Lower leg skin (tissue), 4 donors: ENCODE data around the gene DLG2. TPM values are rescaled to one million over a fixed set of nuclear protein-coding genes. Genes with fewer than 3 reads are reported as not detected.

ENCODE experiments used
- DNase-seq, 2 donors: peaks; one replicate each; pipeline ENCODE4 v3.0.0-alpha.2; 2019; ENCODE audit warnings: low spot score in 2 of 2
- H3K4me3 ChIP-seq: fragments of 200-600 bp; sonication (generic); 2 replicates; pipeline ENCODE4 v1.5.1; 2017; ENCODE audit warnings: mild to moderate bottlenecking, low read depth; ENCODE audit not compliant: poor library complexity, severe bottlenecking
- POLR2A ChIP-seq, 2 donors: fragments of 450-650 bp; IDR thresholded peaks; one replicate each; pipeline ENCODE4 v1.6.1; 2016 to 2017; ENCODE audit warnings: antibody characterized with exemption in 2 of 2, mild to moderate bottlenecking in 1 of 2, moderate library complexity in 1 of 2
- WGBS, 2 donors: methylation state at CpG; one replicate each; pipeline ENCODE4 v1.1.5; 2018; 5-methylcytosine and 5-hydroxymethylcytosine counted together
- intact Hi-C: fragments of 100-400 bp; cut with DNase I; formaldehyde crosslinking; loops from one replicate; pipeline ENCODE4 v1.15.0; 2023; ENCODE audit warnings: low total_unique reads
- total RNA-seq, 4 donors: library from RNA; depleted of rRNA; stranded (reverse); fragments of >200 nt; gene quantifications; one replicate each; pipeline ENCODE4 v1.1.0, GENCODE V29; 2016
- TF ChIP-seq, protein P1 (sequence below), 3 donors: fragments of 450-650 bp; IDR thresholded peaks; one replicate each; pipeline ENCODE4 v1.5.1; 2016; ENCODE audit warnings: antibody characterized with exemption in 3 of 3, mild to moderate bottlenecking in 3 of 3, moderate library complexity in 2 of 3

DLG2 gene
- total RNA-seq, 4 donors from 2014 or later, result 37.6 to 68.3 (median 46.0) TPM

DNA sequence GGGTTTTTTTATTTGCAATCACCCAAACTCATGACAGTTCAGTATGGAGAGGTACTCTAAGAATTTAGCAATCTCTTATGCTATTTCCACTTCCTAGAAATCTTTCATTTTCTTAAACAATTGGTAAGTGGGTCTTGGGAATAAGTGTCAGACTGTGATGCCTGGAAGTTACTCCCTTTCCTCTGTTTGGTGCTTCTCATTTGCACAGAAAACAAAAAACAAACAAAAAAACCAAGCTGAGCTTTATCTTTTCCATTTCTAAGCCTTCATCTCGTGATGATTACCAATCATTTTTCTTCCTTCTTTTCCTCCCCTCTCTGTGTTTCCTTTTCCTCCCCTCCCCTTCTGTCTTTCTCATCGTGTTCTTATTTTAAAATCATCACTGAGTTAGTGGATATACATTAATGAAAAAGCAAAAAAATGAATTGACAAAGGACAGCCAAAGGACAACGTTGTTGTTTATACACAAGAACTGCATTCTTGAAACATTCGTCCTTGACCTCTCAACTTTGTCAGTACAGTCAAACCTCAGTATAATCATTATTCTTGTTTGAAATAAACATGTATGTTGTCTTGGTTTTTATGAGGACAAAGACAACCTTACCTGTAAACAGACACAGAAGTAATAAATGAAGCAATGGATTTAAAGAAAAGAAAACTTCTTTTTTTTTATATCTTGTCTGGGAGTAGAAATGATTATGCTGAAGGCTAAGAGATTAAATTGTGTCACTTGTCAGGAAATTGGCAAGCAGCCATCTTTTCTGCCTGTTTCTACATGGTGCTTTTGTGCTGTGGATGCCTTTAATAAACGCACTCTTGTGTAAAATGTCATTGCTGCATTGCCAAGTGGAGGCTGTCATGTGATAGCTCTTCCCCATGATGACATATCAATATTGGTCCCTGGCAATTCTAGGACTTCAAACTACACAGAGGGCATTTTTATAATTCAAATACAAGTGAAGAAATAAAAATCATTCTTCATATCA, 1537.8 kb downstream of the DLG2 start:
- no peak overlapping the region for H3K4me3 ChIP-seq
- intact Hi-C loops, result no loop called here
- no peak for TF ChIP-seq POLR2A (IDR thresholded peaks at IDR 0.05)
- TF ChIP-seq, protein P1, sequence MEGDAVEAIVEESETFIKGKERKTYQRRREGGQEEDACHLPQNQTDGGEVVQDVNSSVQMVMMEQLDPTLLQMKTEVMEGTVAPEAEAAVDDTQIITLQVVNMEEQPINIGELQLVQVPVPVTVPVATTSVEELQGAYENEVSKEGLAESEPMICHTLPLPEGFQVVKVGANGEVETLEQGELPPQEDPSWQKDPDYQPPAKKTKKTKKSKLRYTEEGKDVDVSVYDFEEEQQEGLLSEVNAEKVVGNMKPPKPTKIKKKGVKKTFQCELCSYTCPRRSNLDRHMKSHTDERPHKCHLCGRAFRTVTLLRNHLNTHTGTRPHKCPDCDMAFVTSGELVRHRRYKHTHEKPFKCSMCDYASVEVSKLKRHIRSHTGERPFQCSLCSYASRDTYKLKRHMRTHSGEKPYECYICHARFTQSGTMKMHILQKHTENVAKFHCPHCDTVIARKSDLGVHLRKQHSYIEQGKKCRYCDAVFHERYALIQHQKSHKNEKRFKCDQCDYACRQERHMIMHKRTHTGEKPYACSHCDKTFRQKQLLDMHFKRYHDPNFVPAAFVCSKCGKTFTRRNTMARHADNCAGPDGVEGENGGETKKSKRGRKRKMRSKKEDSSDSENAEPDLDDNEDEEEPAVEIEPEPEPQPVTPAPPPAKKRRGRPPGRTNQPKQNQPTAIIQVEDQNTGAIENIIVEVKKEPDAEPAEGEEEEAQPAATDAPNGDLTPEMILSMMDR (IDR thresholded peaks at IDR 0.05), result no peak
- no peak for DNase-seq
- 35% methylated on average over 5 of the region's 5 CpGs for WGBS, 2 donors

DNA sequence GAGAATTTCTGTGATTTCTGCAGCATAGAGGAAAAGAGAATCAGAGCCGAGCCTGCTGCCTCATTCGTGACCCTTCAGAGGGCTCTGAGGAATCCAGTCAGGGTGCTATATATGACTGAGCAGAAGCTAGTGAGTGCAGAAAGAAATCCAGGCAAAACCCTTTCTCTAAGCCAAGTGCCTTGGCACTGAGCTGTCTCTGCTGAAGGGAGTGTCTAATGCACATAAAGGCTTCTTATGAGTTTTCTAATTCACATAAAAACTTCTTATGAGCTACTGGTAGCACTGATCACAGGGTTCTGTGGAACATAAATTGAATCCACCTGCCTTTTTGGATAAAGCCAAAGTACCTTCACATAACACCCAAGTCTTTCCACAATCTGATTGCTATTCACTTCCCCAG, 1555.3 kb downstream of the DLG2 start:
- no peak for DNase-seq
- H3K4me3 ChIP-seq, result no peak overlapping the region
- WGBS, 2 donors, result 76 to 85% methylated on average over 2 of the region's 2 CpGs
- TF ChIP-seq POLR2A (IDR thresholded peaks at IDR 0.05), result no peak
- TF ChIP-seq, protein P1 (IDR thresholded peaks at IDR 0.05), result no peak
- intact Hi-C loops, result no loop called here

DNA sequence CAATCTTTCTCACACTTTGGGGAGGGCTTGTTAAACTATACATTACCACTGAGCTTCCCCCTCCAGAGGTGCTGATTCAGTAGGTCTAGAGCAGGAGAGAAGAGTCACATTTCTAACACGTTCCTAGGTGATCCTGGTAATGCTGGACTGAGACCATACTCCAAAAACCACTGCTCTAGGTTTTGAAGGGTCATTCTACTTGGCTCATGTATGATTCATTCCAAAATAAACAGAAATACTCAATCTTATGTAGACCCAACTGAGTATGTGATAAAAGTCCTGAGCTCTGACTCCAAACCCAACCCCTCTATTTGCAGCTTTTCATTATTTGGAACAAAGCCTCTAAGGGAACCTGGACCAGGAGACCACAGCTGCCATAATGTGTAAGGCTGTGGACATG, 1558.1 kb downstream of the DLG2 start:
- no peak overlapping the region for H3K4me3 ChIP-seq
- 74 to 82% methylated on average over 1 of the region's 1 CpG for WGBS, 2 donors
- intact Hi-C loops, result no loop called here

DNA sequence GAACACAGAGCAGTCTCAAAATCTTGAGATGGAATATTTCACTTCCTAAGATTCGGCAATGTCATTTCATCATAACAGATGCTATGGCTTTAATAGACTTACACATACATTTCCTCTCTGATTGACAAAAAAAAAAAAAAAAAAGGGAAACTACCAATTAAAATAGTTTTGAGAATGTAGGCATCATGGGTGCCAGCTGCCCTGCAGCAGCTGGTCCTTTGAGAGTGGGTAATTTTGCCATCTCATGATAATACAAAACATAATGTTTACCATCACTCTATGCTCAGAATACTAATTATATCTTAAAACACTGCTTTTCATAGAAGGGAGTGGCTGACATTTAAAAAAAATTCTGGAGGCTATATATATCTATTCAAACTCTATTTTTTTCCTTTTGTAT, 1565.4 kb downstream of the DLG2 start:
- TF ChIP-seq, protein P1 (IDR thresholded peaks at IDR 0.05), result no peak
- TF ChIP-seq POLR2A (IDR thresholded peaks at IDR 0.05), result no peak
- DNase-seq, result no peak
- 64 to 89% methylated on average over 1 of the region's 1 CpG for WGBS, 2 donors
- H3K4me3 ChIP-seq, result no peak overlapping the region
- intact Hi-C loops, result no loop called here

More for the DNA sequence above, 1558.1 kb downstream of the DLG2 start:
- DNase-seq, result no peak
- TF ChIP-seq, protein P1 (IDR thresholded peaks at IDR 0.05), result no peak
- no peak for TF ChIP-seq POLR2A (IDR thresholded peaks at IDR 0.05)

DNA sequence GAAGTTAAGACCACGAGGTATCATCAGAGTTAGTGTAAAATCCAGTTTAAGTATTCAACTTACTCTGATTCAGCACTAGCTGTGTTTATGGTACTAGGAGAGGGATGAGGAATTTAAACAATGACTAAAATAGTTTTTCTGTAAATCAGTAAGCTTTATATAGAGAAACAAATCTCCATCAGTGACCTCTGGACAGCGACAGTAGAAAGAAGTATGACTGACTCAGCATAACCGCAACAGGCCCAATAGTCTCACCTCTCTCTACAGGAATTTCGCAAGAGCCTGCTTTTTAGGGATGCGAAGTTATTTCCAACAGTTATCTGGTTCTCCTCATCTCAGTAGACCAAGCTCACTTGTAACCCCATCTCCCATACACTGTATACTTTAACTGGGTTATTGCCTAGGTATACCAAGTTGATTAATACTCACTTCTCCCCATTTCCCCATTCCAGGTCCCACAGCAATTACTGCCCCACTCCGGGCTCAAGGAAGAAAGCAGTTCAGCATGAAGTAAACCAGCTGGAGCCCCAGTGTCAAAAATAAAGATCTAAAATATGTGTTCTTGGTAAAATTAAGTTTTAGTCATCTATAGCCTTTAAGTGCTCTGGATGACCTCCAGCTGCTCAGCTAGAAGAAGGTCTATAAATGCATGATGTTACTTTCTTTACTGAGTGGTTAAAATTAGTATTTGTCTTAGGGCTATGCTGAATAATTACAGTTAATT, 1570.3 kb downstream of the DLG2 start:
- no peak for TF ChIP-seq POLR2A (IDR thresholded peaks at IDR 0.05)
- TF ChIP-seq, protein P1 (IDR thresholded peaks at IDR 0.05), result no peak
- DNase-seq, result no peak
- intact Hi-C loops, result no loop called here
- no peak overlapping the region for H3K4me3 ChIP-seq
- WGBS, 2 donors, result 85 to 87% methylated on average over 6 of the region's 6 CpGs
